ELR (cell line): ENCODE measurements around the gene IQCE.
"Not testable (repeated sequence)": the region's sequence is repeated elsewhere in the genome, so short reads cannot be mapped to it uniquely, and the experiment has no call there.

Source experiments
- DNase-seq: peaks from one replicate; pipeline ENCODE4 v3.0.0-alpha.2; 2015; ENCODE audit warnings: low read depth

The IQCE gene

GRCh38 chr7:2582006-2582735 lies 23.4 kb downstream of the IQCE start:
- no peak for DNase-seq

GRCh38 chr7:2583798-2584580 lies 25.2 kb downstream of the IQCE start:
- DNase-seq: no peak

GRCh38 chr7:2585446-2585845 lies 26.7 kb downstream of the IQCE start:
- no peak for DNase-seq

GRCh38 chr7:2586326-2587020 lies 27.7 kb downstream of the IQCE start:
- no peak for DNase-seq

- DNase-seq: no peak
Measured at GRCh38 chr7:2587134-2587533, 28.4 kb downstream of the IQCE start.

DNA sequence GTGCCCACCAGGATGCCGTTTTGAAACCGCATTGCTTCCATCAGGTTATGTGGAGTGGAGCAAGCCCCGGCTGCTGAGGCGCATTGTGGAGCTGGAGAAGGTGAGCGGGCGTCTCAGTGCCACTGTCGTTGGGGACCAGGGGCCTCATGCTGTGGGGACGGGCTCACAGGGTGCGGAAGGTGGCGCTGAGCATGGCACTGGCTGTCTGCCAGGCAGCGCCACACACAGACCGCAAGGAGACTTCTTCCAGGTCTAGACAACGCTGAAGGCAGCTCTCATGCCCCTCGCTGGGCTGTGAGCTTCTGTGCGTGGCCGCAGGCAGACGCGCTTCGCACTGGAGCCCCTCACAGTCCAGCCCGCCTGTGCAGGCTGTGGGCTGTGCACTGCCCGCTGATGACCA lies 29.0 kb downstream of the IQCE start:
- DNase-seq: no peak

- no peak for DNase-seq
Measured at GRCh38 chr7:2589341-2589740, 30.6 kb downstream of the IQCE start.

GRCh38 chr7:2589941-2590340 lies 31.2 kb downstream of the IQCE start:
- not testable (repeated sequence) for DNase-seq

- no peak for DNase-seq
Measured at GRCh38 chr7:2592375-2592865, 33.6 kb downstream of the IQCE start.

- DNase-seq: no peak
Measured at GRCh38 chr7:2593036-2593727, 34.4 kb downstream of the IQCE start.

DNA sequence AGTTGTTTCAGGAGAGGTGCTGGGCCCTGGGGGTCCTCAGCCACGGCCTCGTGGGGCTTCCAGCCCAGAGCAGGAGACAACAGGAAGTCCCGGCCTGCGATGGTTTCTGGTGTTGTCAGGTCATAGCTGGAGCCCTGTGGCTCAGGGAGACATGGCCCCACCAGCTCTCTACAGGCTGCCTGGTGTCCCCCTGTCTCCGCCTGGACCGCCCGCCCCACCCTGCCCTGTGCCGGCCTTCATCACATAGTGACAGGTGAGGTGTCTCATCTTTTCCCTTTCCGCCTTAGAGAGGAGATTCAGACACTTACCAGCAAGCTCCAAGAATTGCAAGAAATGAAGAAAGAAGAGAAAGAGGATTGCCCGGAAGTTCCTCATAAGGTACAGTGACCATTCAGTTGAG lies 35.8 kb downstream of the IQCE start:
- DNase-seq: no peak

DNA sequence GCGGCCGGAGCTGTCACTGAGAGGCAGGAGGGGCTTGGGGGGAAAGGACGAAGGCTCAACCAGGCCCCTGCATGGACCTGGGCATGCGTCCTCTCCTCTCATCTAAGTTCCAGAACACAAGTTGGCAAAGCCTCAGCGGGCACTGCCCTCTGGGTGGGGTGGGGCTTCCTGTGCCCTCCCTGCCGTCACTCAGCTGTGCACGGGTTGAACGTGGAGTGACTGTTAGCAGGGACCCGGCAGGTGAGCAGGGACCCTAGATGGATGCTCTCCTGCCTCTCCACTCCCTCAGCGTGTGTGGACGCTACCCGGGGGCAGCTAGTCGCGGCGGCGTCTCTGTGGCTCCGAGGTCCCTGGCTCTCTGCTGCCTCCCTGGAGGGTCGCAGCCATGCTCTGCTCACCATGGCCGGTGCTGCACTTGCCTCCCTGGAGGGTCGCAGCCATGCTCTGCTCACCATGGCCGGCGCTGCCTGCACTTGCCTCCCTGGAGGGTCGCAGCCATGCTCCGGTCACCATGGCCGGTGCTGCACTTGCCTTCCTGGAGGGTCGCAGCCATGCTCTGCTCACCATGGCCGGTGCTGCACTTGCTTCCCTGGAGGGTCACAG lies 36.6 kb downstream of the IQCE start:
- no peak for DNase-seq

GRCh38 chr7:2596464-2597272 lies 37.9 kb downstream of the IQCE start:
- no peak for DNase-seq

GRCh38 chr7:2597273-2597640 lies 38.5 kb downstream of the IQCE start:
- DNase-seq: no peak

DNA sequence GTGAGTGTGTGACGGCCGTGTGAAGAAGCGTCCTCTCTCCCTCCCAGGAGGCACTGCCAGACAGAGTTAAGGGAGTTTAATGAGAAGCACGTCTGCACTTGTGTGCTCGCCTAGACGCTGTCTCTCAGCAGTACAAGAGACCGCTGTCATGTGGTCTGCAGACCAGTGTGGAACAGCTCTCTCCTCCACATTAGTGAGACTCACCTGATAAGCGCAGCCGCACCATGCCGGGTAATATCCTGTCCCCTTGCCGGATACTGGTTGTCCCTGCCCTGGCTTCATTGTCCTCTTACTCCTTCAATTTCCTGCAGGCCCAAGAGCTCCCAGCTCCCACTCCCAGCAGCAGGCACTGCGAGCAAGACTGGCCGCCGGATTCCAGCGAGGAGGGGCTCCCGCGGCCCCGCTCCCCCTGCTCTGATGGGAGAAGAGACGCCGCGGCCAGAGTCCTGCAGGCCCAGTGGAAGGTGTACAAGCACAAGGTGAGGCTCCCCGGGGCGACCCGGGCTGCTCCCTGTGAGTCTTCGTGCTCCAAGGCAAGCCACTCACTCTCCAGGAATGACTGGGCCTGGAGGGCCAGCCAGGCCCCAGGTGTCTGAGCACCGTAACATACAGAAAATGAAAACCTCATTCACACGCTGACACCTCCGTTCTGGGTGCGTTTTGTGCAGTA lies 39.5 kb downstream of the IQCE start:
- no peak for DNase-seq

DNA sequence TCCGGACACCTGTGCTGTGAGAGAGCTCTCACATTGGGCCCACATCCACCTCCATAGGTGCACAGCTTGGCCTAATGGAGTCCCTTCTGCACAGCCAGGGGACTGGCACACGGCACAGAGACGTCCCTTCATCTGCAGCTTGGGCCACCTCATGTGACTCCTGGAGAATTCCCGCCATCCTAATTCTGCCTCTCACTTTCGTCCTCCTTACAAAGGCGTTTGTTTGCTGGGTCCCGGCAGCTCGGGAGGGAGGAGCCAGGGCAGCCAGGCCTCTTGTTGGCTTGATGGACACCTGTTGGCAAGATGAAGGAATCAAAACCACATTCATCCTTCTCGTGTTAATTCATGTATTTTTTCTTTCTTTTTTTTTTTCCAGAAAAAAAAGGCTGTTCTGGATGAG lies 42.3 kb downstream of the IQCE start:
- no peak for DNase-seq

DNA sequence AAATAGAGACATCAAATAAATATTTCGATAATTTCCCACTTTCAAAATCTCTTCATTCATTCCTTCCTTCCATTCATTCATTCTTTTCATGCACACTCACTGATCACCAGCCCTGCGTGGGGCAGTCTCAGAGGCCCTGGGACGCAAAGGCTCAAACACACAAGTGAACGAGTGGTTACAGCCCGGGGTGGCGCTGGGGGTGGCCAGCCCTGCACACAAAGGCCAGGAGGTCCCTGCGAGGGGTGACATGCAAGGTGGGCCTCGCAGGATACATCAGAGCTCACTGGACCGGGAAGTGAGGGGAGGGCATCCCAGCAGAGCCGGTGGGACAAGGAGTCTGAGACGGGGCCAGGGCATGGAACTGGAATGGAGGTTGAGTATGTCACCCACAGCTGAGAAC lies 43.1 kb downstream of the IQCE start:
- no peak for DNase-seq

- DNase-seq: no peak
Measured at GRCh38 chr7:2602406-2603043, 43.7 kb downstream of the IQCE start.

- DNase-seq: no peak
Measured at GRCh38 chr7:2603044-2603965, 44.5 kb downstream of the IQCE start.
